Measurements from ENCODE around the gene TMEM207. TPM values are rescaled to one million over a fixed set of nuclear protein-coding genes. Genes with fewer than 3 reads are reported as not detected.

TMEM207 gene
- total and polyA plus RNA-seq, 2 of the 13 experiments (the other 11 are each of a cell fraction or from before 2014, with no cell fraction given) = not detected

GRCh38 chr3:190495796-190496195 lies 46.1 kb upstream of the TMEM207 start (continued):
- TF ChIP-seq KDM5A (IDR thresholded peaks at IDR 0.05; ENCODE audit: borderline replicate concordance, low read length) = no peak
- TF ChIP-seq ZSCAN22 (CRISPR knock-in tag; IDR thresholded peaks at IDR 0.05) = no peak
- TF ChIP-seq ZFAT (CRISPR knock-in tag; conservative IDR thresholded peaks at IDR 0.05) = no peak
- no peak for TF ChIP-seq ZNF703 (CRISPR knock-in tag; IDR thresholded peaks at IDR 0.05; ENCODE audit: borderline replicate concordance)
- TF ChIP-seq ZNF501 (CRISPR knock-in tag; IDR thresholded peaks at IDR 0.05) = no peak
- TF ChIP-seq ZNF496 (CRISPR knock-in tag; IDR thresholded peaks at IDR 0.05; ENCODE audit: insufficient replicate concordance) = no peak

GRCh38 chr3:190495354-190495753 lies 45.7 kb upstream of the TMEM207 start:
- BruUV-seq (replicated peaks) = no TSS peak
- in situ Hi-C loops (cut with HindIII; ENCODE audit: extremely low pct_ligation_motif_present, low pct_unique_long_range_greater_than_20kb) = no loop called here

More at GRCh38 chr3:190495354-190495753, 45.7 kb upstream of the TMEM207 start:
- FAIRE-seq (no peak), ATAC-seq (no peak), DNase-seq (ENCODE audit: low spot score) (no peak)
- TF ChIP-seq RNF219 (CRISPR knock-in tag; IDR thresholded peaks at IDR 0.05) (no peak), RCOR2 (CRISPR knock-in tag; IDR thresholded peaks at IDR 0.05) (no peak), ZNF441 (CRISPR knock-in tag; IDR thresholded peaks at IDR 0.05; ENCODE audit: borderline replicate concordance) (no peak), ZMYM2 (CRISPR knock-in tag; IDR thresholded peaks at IDR 0.05) (no peak), NFE2 (CRISPR knock-in tag; IDR thresholded peaks at IDR 0.05) (no peak), GATA4 (IDR thresholded peaks at IDR 0.05; ENCODE audit: borderline replicate concordance, low read depth) (no peak), SKIL (CRISPR knock-in tag; IDR thresholded peaks at IDR 0.05; ENCODE audit: borderline replicate concordance) (no peak)
- TF ChIP-seq, protein P1, sequence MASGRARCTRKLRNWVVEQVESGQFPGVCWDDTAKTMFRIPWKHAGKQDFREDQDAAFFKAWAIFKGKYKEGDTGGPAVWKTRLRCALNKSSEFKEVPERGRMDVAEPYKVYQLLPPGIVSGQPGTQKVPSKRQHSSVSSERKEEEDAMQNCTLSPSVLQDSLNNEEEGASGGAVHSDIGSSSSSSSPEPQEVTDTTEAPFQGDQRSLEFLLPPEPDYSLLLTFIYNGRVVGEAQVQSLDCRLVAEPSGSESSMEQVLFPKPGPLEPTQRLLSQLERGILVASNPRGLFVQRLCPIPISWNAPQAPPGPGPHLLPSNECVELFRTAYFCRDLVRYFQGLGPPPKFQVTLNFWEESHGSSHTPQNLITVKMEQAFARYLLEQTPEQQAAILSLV (CRISPR knock-in tag; IDR thresholded peaks at IDR 0.05; ENCODE audit: borderline replicate concordance) = no peak
- CTCF ChIA-PET (ENCODE audit: low intra/inter-chr PET ratio, low total read pairs) = no interaction called here
- POLR2A ChIA-PET = no interaction called here
- no peaks in the 10 kb centered on the region for H4K20me1 ChIP-seq (ENCODE audit: insufficient read depth, low read length)
- H3K27me3 ChIP-seq (ENCODE audit: control insufficient read depth in 1 of 2, insufficient read depth in 2 of 2, low read length in 2 of 2) = peaks cover 0 to 9% of the 10 kb centered on the region in 2 experiments; a peak in 2 of 5 replicates
- H3K36me3 ChIP-seq (replicated peaks in 1 of 2; ENCODE audit: control insufficient read depth in 1 of 2, insufficient read depth in 2 of 2, low read length in 2 of 2) = no peaks in the 10 kb centered on the region
- H2AFZ ChIP-seq (ENCODE audit: low read length) = no peak overlapping the region
- H3K9ac ChIP-seq (ENCODE audit: insufficient read depth, low read depth, low read length) = no peak overlapping the region
- no peak overlapping the region for H3K4me2 ChIP-seq (ENCODE audit: low read depth, low read length)
- no peak overlapping the region for H3K4me3 ChIP-seq (replicated peaks in 1 of 3; ENCODE audit: insufficient read depth in 1 of 3, low read depth in 2 of 3, low read length in 3 of 3)
- no peaks in the 10 kb centered on the region for H3K4me1 ChIP-seq (ENCODE audit: insufficient read depth, low read length)
- H3K79me2 ChIP-seq (ENCODE audit: insufficient read depth, low read length) = no peaks in the 10 kb centered on the region
- no peaks in the 10 kb centered on the region for H3K9me3 ChIP-seq (ENCODE audit: low read length)
- intact Hi-C loops (cut with micrococcal nuclease; ENCODE audit: unreplicated experiment) = no loop called here
- H3K27ac ChIP-seq (ENCODE audit: extremely low read length, insufficient read depth, low read length) = no peak overlapping the region
